Measurements from ENCODE around the gene RAB11A.

- TF ChIP-seq CTCF (IDR thresholded peaks at IDR 0.05) (no peak), EZH2 (IDR thresholded peaks at IDR 0.05; ENCODE audit: borderline replicate concordance, insufficient read depth, low read depth, low read length, poor library complexity, severe bottlenecking) (no peak)
Measured at GRCh38 chr15:65903296-65904073, 34.2 kb downstream of the RAB11A start.
